GM21786 (cell line): ENCODE results near the gene ZNF213.

ENCODE experiments used
- ATAC-seq: cut with Tn5 transposase; IDR thresholded peaks from one replicate; pipeline ENCODE4 v1.9.1; 2021; ENCODE audit not compliant: unreplicated experiment

Gene ZNF213

GRCh38 chr16:3134338-3135125, at the start of gene ZNF213:
ZNF213 (plus strand) TSS chr16:3135029; CDS start chr16:3137281, 2,252 bp downstream.
- ATAC-seq, result peak; percentile 94

GRCh38 chr16:3085868-3086595, 48.8 kb upstream of the ZNF213 start:
- ATAC-seq, result no peak

GRCh38 chr16:3086596-3087242, 48.1 kb upstream of the ZNF213 start:
- ATAC-seq, result no peak

- ATAC-seq, result no peak
Measured at GRCh38 chr16:3087243-3088235, 47.3 kb upstream of the ZNF213 start.

- ATAC-seq, result no peak
Measured at GRCh38 chr16:3088450-3088849, 46.4 kb upstream of the ZNF213 start.

GRCh38 chr16:3088925-3089716, 45.7 kb upstream of the ZNF213 start:
- ATAC-seq, result no peak

- ATAC-seq, result no peak
Measured at GRCh38 chr16:3089717-3090592, 44.9 kb upstream of the ZNF213 start.

- ATAC-seq, result no peak
Measured at GRCh38 chr16:3091551-3091950, 43.3 kb upstream of the ZNF213 start.

GRCh38 chr16:3092501-3092941, 42.3 kb upstream of the ZNF213 start:
- ATAC-seq, result no peak

GRCh38 chr16:3094289-3095027, 40.4 kb upstream of the ZNF213 start:
- ATAC-seq, result no peak

GRCh38 chr16:3095869-3096268, 39.0 kb upstream of the ZNF213 start:
- peak; percentile 77 for ATAC-seq

GRCh38 chr16:3096362-3096761, 38.5 kb upstream of the ZNF213 start:
- no peak for ATAC-seq

- no peak for ATAC-seq
Measured at GRCh38 chr16:3097266-3097665, 37.6 kb upstream of the ZNF213 start.

- no peak for ATAC-seq
Measured at GRCh38 chr16:3098459-3099394, 36.1 kb upstream of the ZNF213 start, which contains the start of gene ZSCAN10. ZSCAN10 (minus strand) TSS chr16:3099294; CDS start chr16:3092937, 6,357 bp downstream.

- no peak for ATAC-seq
Measured at GRCh38 chr16:3099395-3099731, 35.5 kb upstream of the ZNF213 start.

- no peak for ATAC-seq
Measured at GRCh38 chr16:3099732-3100499, 34.9 kb upstream of the ZNF213 start.
